K562 (cell line): ENCODE measurements around the gene SEC24B. TPM values are rescaled to one million over a fixed set of nuclear protein-coding genes. Genes with fewer than 3 reads are reported as not detected.
A peak's percentile ranks its signal among the peaks of the same experiment; 100 is the strongest.

Source experiments
- ATAC-seq: fragments of 200-7000 bp; cut with Tn5 transposase; 3 replicates; pipeline ENCODE4 v1.9.1; 2020; ENCODE audit warnings: moderate library complexity
- BruUV-seq: library from RNA; stranded (reverse); fragments of 400-500 nt; replicated peaks from 2 replicates; lab custom pipeline; 2021; lab: Mats Ljungman, UMichigan
- CTCF ChIA-PET: fragments of 300-600 bp; formaldehyde crosslinking; extraction: SDS; loops from one replicate; lab custom pipeline; 2021; ENCODE audit warnings: low intra/inter-chr PET ratio; lab: Yijun Ruan, JAX
- POLR2A ChIA-PET: fragments of 300-600, 350-650 bp; sonication (Branson Sonifier 250); formaldehyde crosslinking; extraction: SDS; loops from one replicate; lab custom pipeline; 2021; ENCODE audit warnings: antibody characterized with exemption, inconsistent platforms; lab: Yijun Ruan, JAX
- DNase-seq, 4 experiments: peaks; one replicate each; pipeline versions ENCODE4 v3.0.0 to v3.0.0-alpha.2; 2011 to 2018; ENCODE audit warnings: low spot score in 3 of 4, mixed read lengths in 3 of 4; ENCODE audit errors: extremely low read depth in 1 of 4
- FAIRE-seq: peaks from 2 replicates; lab custom pipeline; 2011; peaks lifted over from hg19 to GRCh38; lab: Jason Lieb, UNC
- H2AFZ ChIP-seq: 2 replicates; pipeline ENCODE4 v1.6.0; 2011; ENCODE audit warnings: low read depth, low read length, control low read depth, inconsistent platforms
- H3K27ac ChIP-seq: fragments of 200-600 bp; 3 replicates; pipeline ENCODE4 v1.8.0; 2011; ENCODE audit warnings: low read depth, mild to moderate bottlenecking, control low read depth, inconsistent platforms, low read length, moderate library complexity, mixed read lengths; ENCODE audit errors: extremely low read depth
- H3K27me3 ChIP-seq, 2 experiments: fragments of 300-600 bp in 1 of 2; 2 replicates in 1 of 2; 3 replicates in 1 of 2; pipeline versions ENCODE4 v1.6.0 to v1.8.0; 2011; ENCODE audit warnings: inconsistent platforms in 2 of 2, low read length in 2 of 2, mild to moderate bottlenecking in 1 of 2, mixed read lengths in 1 of 2, moderate library complexity in 1 of 2; ENCODE audit not compliant: control insufficient read depth in 2 of 2, insufficient read depth in 2 of 2
- H3K36me3 ChIP-seq: fragments of 300-600 bp; 3 replicates; pipeline ENCODE4 v1.8.0; 2011; ENCODE audit warnings: mild to moderate bottlenecking, low read length, inconsistent platforms; ENCODE audit not compliant: control insufficient read depth, insufficient read depth
- H3K4me1 ChIP-seq, 2 experiments: fragments of 200-600 bp in 1 of 2; replicated peaks in 1 of 2; 2 replicates in 1 of 2; 3 replicates in 1 of 2; pipeline versions ENCODE4 v1.5.1 to v1.8.0; 2011; ENCODE audit warnings: inconsistent platforms in 2 of 2, low read length in 2 of 2, mild to moderate bottlenecking in 1 of 2, mixed read lengths in 1 of 2, moderate library complexity in 1 of 2; ENCODE audit not compliant: control insufficient read depth in 2 of 2, insufficient read depth in 2 of 2
- H3K4me2 ChIP-seq: 2 replicates; pipeline ENCODE4 v1.6.1; 2011; ENCODE audit warnings: low read length, control low read depth, inconsistent platforms, mixed read lengths; ENCODE audit not compliant: insufficient read depth
- H3K4me3 ChIP-seq: fragments of 200-600 bp; sonication (generic), shearing (Covaris generic); 2 replicates; pipeline ENCODE4 v1.5.1; 2016; ENCODE audit warnings: control low read depth, inconsistent platforms
- H3K79me2 ChIP-seq: fragments of 200-600 bp; 3 replicates; pipeline ENCODE4 v1.8.0; 2011; ENCODE audit warnings: low read length, inconsistent platforms; ENCODE audit not compliant: control insufficient read depth, insufficient read depth
- H3K9ac ChIP-seq, 2 experiments: 2 replicates each; pipeline versions ENCODE4 v1.6.0 to v1.6.1; 2011; ENCODE audit warnings: low read depth in 2 of 2, low read length in 2 of 2, control low read depth in 1 of 2, inconsistent platforms in 1 of 2, mild to moderate bottlenecking in 1 of 2, mixed read lengths in 1 of 2; ENCODE audit not compliant: insufficient read depth in 1 of 2
- H3K9me1 ChIP-seq: one replicate; pipeline ENCODE4 v1.6.0; 2011; ENCODE audit warnings: inconsistent platforms, mild to moderate bottlenecking, low read length, moderate library complexity; ENCODE audit not compliant: control insufficient read depth, insufficient read depth
- H3K9me3 ChIP-seq: replicated peaks from 2 replicates; pipeline ENCODE4 v1.5.1; 2011; ENCODE audit warnings: low read depth, low read length, inconsistent platforms; ENCODE audit not compliant: control insufficient read depth, insufficient read depth
- H4K20me1 ChIP-seq: replicated peaks from 2 replicates; pipeline ENCODE4 v1.6.1; 2011; ENCODE audit warnings: low read length, inconsistent platforms, mixed read lengths; ENCODE audit not compliant: control insufficient read depth, insufficient read depth
- CBFA2T3 ChIP-seq: fragments of 450-650 bp; IDR thresholded peaks from 2 replicates; pipeline ENCODE4 v1.6.1; 2017
- FOXK1 ChIP-seq: sonication (generic); formaldehyde crosslinking; IDR thresholded peaks from 2 replicates; pipeline ENCODE4 v1.8.0; 2022; ENCODE audit warnings: missing genetic modification reagents, mild to moderate bottlenecking, borderline replicate concordance
- REST ChIP-seq, 2 experiments: fragments of 450-650 bp; formaldehyde crosslinking in 1 of 2; IDR thresholded peaks; 2 replicates each; pipeline versions ENCODE4 v1.4.0 to v1.6.1; 2014 to 2020; ENCODE audit warnings: mild to moderate bottlenecking in 2 of 2, borderline replicate concordance in 1 of 2, low read depth in 1 of 2
- SPI1 ChIP-seq: IDR thresholded peaks from 2 replicates; pipeline ENCODE4 v1.6.1; 2011; ENCODE audit warnings: low read depth, low read length, control low read depth, borderline replicate concordance
- TSHZ1 ChIP-seq: fragments of 250-450 bp; sonication (Bioruptor Pico); IDR thresholded peaks from 2 replicates; pipeline ENCODE4 v1.4.0; 2020; ENCODE audit warnings: mild to moderate bottlenecking, moderate library complexity
- WGBS: fragments of 100-300 bp; shearing (Covaris generic); methylation state at CpG from one replicate; pipeline ENCODE4 v1.1.6; 2016; ENCODE audit warnings: low coverage, mixed read lengths; ENCODE audit not compliant: insufficient coverage; ENCODE audit errors: missing lambda C conversion rate; 5-methylcytosine and 5-hydroxymethylcytosine counted together
- in situ Hi-C: fragments of 300-500 bp; cut with MboI; formaldehyde crosslinking; loops from 4 replicates; pipeline ENCODE4 v1.15.0; 2018; ENCODE audit warnings: inconsistent platforms, mixed read lengths
- intact Hi-C: fragments of 100-400 bp; cut with micrococcal nuclease; formaldehyde crosslinking; loops from 2 replicates; pipeline ENCODE4 v1.14.2; 2022
- polyA plus RNA-seq, 8 experiments: library from polyadenylated mRNA; depleted of rRNA in 4 of 8; stranded (reverse) in 5 of 8; unstranded in 3 of 8; fragments of >200 nt; fragmentation: Nextera tagmentation in 2 of 8; fragmentation: Illumina TruSeq in 1 of 8; extraction: Ambion mirVana in 2 of 8; extraction: Trizol in 1 of 8; gene quantifications; 2 replicates each; pipeline versions ENCODE4 v1.2.1 to v1.2.3, GENCODE V29; 2011 to 2014; ENCODE audit warnings: inconsistent platforms in 1 of 8, missing spikeins in 1 of 8
- total RNA-seq, 7 experiments: library from RNA; depleted of rRNA in 6 of 7; stranded (reverse); fragments of >200 nt in 6 of 7; fragmentation: Illumina TruSeq in 2 of 7; extraction: Trizol in 2 of 7; gene quantifications; 2 replicates each; pipeline versions ENCODE4 v1.2.1 to v1.2.3, GENCODE V29; 2011 to 2021; ENCODE audit warnings: low replicate concordance in 1 of 7
- TF ChIP-seq, protein P1 (sequence below): sonication (generic); formaldehyde crosslinking; IDR thresholded peaks from 2 replicates; pipeline ENCODE4 v1.5.0; 2020; ENCODE audit warnings: missing genetic modification reagents

The SEC24B gene
- total and polyA plus RNA-seq, 9 of the 15 experiments (the other 6 are each of a cell fraction or from before 2014, with no cell fraction given), result 6.3 to 46.4 (median 17.1) TPM

DNA sequence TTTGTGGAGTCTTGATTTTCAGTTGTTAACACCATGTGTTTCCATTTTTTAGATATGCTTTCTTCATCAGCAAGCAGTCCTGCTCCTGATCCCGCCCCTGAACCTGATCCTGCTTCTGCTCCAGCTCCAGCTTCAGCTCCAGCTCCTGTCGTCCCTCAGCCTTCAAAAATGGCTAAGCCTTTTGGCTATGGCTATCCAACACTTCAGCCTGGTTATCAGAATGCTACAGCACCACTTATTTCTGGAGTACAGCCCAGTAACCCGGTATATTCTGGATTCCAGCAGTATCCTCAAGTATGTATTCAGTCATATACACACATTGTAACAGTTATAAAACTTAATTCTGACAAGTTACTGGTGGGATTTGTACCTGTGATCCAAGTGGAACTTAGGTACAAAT is 60.9 kb downstream of the SEC24B start:
- CTCF ChIA-PET, result no interaction called here
- no peak for TF ChIP-seq TSHZ1 (CRISPR knock-in tag)
- TF ChIP-seq, protein P1, sequence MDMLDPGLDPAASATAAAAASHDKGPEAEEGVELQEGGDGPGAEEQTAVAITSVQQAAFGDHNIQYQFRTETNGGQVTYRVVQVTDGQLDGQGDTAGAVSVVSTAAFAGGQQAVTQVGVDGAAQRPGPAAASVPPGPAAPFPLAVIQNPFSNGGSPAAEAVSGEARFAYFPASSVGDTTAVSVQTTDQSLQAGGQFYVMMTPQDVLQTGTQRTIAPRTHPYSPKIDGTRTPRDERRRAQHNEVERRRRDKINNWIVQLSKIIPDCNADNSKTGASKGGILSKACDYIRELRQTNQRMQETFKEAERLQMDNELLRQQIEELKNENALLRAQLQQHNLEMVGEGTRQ (CRISPR knock-in tag), result no peak
- TF ChIP-seq FOXK1, result no peak
- no peak for TF ChIP-seq SPI1
- TF ChIP-seq CBFA2T3, result 0 out of 2 replicates have a peak, but pooled peaks have one; percentile 8
- peak; percentile 51; the same call in 1 of the 2 replicates for TF ChIP-seq REST (IDR thresholded peaks at IDR 0.05; ENCODE audit: borderline replicate concordance)
- TF ChIP-seq REST (CRISPR knock-in tag; IDR thresholded peaks at IDR 0.05; ENCODE audit: low read depth), result no peak
- no TSS peak for BruUV-seq

More for the DNA sequence above, 60.9 kb downstream of the SEC24B start:
- H3K4me3 ChIP-seq, result no peak overlapping the region
- H3K9ac ChIP-seq, result no peak overlapping the region
- DNase-seq (peak in 1 of 4 experiments; percentile 48), FAIRE-seq (peak; percentile 66), ATAC-seq (peak; percentile 77)
- peaks cover 50% of the 10 kb centered on the region for H3K36me3 ChIP-seq
- POLR2A ChIA-PET, result interaction anchor here (1.0 to 1.5 kb wide), 4 partner anchors 10 to 36 kb away, joined by 4 read pairs; no protein-coding TSS in a partner anchor
- peaks cover 0 to 8% of the 10 kb centered on the region in 2 experiments; a peak in 2 of 5 replicates for H3K4me1 ChIP-seq
- intact Hi-C loops (no loop called here), in situ Hi-C loops (no loop called here)
- no peaks in the 10 kb centered on the region for H3K27me3 ChIP-seq
- no peaks in the 10 kb centered on the region for H4K20me1 ChIP-seq
- H2AFZ ChIP-seq, result no peak overlapping the region
- no peak overlapping the region; the same call in 2 of the 3 replicates for H3K27ac ChIP-seq
- no peaks in the 10 kb centered on the region for H3K9me1 ChIP-seq
- 44% methylated on average over 3 of the region's 3 CpGs for WGBS
- H3K4me2 ChIP-seq, result no peak overlapping the region
- H3K9me3 ChIP-seq, result no peaks in the 10 kb centered on the region
- no peaks in the 10 kb centered on the region; the same call in 2 of the 3 replicates for H3K79me2 ChIP-seq
